ENCODE measurements around the gene DENND1B.

GRCh38 chr1:197781968-197782721 is 6.9 kb upstream of the DENND1B start:
- TF ChIP-seq, protein P1, sequence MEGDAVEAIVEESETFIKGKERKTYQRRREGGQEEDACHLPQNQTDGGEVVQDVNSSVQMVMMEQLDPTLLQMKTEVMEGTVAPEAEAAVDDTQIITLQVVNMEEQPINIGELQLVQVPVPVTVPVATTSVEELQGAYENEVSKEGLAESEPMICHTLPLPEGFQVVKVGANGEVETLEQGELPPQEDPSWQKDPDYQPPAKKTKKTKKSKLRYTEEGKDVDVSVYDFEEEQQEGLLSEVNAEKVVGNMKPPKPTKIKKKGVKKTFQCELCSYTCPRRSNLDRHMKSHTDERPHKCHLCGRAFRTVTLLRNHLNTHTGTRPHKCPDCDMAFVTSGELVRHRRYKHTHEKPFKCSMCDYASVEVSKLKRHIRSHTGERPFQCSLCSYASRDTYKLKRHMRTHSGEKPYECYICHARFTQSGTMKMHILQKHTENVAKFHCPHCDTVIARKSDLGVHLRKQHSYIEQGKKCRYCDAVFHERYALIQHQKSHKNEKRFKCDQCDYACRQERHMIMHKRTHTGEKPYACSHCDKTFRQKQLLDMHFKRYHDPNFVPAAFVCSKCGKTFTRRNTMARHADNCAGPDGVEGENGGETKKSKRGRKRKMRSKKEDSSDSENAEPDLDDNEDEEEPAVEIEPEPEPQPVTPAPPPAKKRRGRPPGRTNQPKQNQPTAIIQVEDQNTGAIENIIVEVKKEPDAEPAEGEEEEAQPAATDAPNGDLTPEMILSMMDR (conservative IDR thresholded peaks at IDR 0.05) = no peak
- TF ChIP-seq EZH2 (IDR thresholded peaks at IDR 0.05; ENCODE audit: low read depth) = no peak
